GM23248 (cell line): ENCODE measurements around the gene KLHL3.

Source experiments
- EZH2 ChIP-seq: fragments of 200-600 bp; sonication (generic); IDR thresholded peaks from 2 replicates; pipeline ENCODE4 v1.6.1; 2018; ENCODE audit warnings: antibody characterized with exemption, mild to moderate bottlenecking; ENCODE audit not compliant: insufficient read depth, poor library complexity, severe bottlenecking
- EZH2phosphoT487 ChIP-seq: fragments of 200-600 bp; sonication (generic); IDR thresholded peaks from 2 replicates; pipeline ENCODE4 v1.6.1; 2018; ENCODE audit warnings: antibody characterized with exemption, moderate library complexity, mild to moderate bottlenecking, low read depth; ENCODE audit not compliant: insufficient read depth

GRCh38 chr5:137733922-137734321 lies 2.0 kb downstream of the KLHL3 start:
- TF ChIP-seq EZH2 (no peak), EZH2phosphoT487 (no peak)
